HG02885 (cell line): ENCODE measurements around the gene IGSF23.
"Not testable (repeated sequence)": the region's sequence is repeated elsewhere in the genome, so short reads cannot be mapped to it uniquely, and the experiment has no call there.

Experiments
- ATAC-seq: cut with Tn5 transposase; IDR thresholded peaks from one replicate; pipeline ENCODE4 v1.9.1; 2021; ENCODE audit warnings: mild to moderate bottlenecking; ENCODE audit not compliant: unreplicated experiment, poor library complexity

Gene IGSF23

GRCh38 chr19:44658069-44658733 lies 44.8 kb downstream of the IGSF23 start:
- ATAC-seq = no peak

DNA sequence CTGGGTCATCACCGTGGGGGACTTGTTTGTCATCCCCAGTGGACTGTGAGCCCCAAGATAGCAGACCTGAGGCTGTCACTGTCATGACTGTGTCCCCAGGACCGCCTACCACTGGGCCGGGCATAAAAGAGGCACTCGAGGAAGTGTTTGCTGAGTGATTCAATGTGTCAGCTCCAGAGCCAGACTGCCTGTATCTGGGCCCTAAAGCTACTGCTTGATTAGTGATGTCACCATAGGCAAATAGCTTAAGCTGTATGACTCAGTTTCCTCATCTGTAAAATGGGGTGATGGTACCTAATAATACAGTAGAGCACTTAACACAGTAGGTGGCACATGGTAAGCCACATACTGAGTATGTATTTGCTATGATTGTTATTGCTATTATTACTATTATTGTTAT lies 46.7 kb downstream of the IGSF23 start:
- ATAC-seq = no peak

- no peak for ATAC-seq
Observed at GRCh38 chr19:44661205-44661604, 47.8 kb downstream of the IGSF23 start.

DNA sequence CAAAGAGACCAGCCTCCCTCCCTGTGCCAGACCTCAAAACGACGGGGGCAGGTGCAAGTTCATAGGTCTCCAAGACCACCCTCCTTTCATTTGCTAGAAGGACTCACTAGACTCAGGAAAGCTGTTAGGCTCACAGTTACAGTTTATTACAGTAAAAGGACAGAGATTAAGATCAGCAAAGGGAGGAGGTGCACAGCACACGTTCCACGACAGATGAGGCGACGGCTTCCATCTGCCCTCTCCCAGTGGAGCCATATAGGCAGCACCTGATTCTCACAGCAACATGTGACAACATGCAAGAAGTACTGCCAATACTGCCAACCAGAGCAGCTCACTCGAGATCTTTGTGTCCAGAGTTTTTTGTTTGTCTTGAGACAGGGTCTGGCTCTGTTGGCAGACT lies 48.5 kb downstream of the IGSF23 start:
- no peak for ATAC-seq

DNA sequence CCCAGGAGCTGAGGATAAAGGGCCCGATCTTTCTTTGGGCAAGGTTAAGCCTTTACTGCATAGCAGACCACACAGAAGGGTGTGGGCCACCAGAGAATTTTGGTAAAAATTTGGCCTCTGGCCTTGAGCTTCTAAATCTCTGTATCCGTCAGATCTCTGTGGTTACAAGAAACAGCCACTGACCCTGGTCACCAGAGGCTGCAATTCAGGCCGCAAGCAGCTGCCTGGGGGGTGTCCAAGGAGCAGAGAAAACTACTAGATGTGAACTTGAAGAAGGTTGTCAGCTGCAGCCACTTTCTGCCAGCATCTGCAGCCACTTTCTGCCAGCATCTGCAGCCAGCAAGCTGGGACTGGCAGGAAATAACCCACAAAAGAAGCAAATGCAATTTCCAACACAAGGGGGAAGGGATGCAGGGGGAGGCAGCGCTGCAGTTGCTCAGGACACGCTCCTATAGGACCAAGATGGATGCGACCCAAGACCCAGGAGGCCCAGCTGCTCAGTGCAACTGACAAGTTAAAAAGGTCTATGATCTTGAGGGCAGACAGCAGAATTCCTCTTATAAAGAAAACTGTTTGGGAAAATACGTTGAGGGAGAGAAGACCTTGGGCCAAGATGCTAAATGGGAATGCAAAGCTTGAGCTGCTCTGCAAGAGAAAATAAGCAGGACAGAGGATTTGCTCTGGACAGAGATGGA lies 49.5 kb downstream of the IGSF23 start:
- ATAC-seq = no peak

- ATAC-seq = no peak
Observed at GRCh38 chr19:44663996-44664395, 50.6 kb downstream of the IGSF23 start.

- ATAC-seq = no peak
Observed at GRCh38 chr19:44664976-44665375, 51.6 kb downstream of the IGSF23 start.

DNA sequence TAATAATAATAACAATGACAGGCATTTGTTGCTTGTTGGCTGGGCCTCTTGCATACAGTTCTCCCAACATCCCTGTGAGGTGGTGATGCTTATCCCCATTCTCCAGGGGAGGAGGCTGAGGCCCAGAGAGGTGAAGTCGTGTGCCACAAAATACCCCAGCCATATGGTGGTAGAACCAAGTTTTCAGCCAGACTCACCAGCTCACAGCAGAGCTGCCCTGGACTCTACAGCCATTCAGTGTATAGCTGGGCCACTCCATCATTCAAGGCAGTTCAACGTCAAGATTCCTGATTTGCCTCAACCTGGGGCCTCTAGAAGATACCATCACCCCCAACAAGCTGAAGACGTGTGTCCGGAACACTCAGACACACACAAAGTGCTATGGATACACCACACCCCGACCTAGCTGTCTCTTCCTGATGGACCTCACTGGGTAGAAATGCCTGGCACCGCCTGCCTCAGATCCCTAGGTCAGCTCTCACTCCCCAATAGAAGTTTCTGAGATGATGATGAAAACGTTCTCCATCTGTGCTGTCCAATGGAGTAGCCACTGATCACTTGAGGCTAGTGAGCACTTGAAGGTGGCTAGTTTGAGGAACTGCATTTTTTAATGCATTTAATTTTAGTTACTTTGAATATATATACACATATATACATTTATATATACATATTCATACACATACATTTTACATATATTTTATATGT lies 53.6 kb downstream of the IGSF23 start:
- ATAC-seq = no peak

- ATAC-seq = no peak
Observed at GRCh38 chr19:44668985-44669764, 55.8 kb downstream of the IGSF23 start.

- ATAC-seq = not testable (repeated sequence)
Observed at GRCh38 chr19:44670027-44670426, 56.7 kb downstream of the IGSF23 start.

DNA sequence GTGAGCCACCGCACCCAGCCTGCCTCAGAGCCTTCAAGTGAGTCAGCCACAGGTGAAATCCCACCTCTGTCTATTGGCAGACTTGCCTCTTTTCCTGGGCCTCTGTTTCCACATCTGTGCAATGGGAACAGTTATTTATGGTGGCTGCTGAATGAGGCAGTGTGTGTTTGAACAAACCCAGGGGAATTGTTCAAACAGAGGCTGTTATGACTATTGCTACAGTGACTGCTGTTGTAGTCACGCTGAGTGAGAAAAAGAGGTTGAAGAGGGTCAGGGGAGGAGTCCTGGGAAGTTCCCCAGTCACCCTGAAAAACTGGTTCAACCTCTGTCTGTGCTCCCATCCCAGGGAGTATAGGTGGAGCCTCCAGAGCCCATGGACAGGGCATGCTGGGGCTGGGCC lies 58.0 kb downstream of the IGSF23 start, which contains the start of gene CEACAM19:
Gene CEACAM19, plus strand, starts transcription at position 83 of the 400 bp plus-strand sequence. CDS start 450 bp downstream, outside the sequence.
- ATAC-seq = no peak

DNA sequence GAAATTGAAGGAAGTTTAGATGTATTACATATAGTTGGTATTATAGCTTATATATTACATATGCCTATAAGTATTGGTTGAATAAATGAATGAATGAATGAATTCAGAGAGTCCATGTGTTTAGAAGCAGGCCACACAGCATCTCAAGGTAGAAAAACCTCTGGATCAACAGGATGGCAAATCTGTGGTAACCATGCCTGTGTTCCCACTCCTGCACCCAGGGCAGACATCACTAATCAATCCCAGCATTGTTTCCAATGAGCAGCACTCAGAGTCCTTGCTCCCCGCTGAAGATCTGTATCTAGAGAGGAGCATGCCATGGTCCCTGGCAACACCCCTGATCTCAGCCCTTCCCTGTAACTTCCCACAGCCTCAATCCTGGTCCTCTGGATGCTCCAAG lies 58.9 kb downstream of the IGSF23 start:
- ATAC-seq = no peak

- ATAC-seq = no peak
Observed at GRCh38 chr19:44673510-44673909, 60.1 kb downstream of the IGSF23 start.

GRCh38 chr19:44675521-44675920 lies 62.2 kb downstream of the IGSF23 start:
- ATAC-seq = no peak

DNA sequence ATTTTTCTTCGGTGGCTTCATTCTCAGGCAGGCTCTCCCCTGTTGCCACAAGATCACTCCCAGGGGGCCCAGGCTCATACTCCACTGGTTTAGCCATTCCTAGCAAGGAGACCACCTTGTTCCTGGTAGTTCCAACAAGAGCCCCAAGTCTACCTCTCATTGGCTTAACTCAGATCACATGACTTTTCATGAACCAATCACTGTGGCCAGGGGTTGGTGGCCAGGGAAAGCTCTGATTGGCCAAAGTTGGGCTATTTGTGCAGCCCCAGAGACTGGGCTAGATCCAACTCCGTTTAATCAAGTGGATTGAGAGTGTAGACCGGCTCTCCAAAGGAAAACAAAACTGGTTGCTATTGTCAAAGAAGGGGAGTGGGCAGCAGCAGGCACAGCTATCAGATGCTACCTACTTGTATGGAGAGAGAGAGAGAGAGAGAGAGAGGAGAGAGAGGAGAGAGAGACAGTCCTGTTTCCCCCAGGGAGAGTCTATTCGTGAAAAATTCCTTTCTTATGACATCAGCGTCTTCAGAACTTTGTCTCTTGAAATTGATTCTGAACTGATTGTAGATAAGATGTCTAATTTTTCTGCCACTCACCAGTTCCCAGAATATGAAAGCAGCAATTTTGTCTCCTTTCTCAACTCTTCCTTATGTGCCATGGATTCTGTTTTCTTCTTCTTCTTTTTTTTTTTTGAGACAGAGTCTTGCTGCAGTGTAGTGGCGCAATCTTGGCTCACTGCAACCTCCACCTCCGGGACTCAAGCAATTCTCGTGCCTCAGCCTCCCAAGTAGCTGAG lies 63.9 kb downstream of the IGSF23 start:
- no peak for ATAC-seq

DNA sequence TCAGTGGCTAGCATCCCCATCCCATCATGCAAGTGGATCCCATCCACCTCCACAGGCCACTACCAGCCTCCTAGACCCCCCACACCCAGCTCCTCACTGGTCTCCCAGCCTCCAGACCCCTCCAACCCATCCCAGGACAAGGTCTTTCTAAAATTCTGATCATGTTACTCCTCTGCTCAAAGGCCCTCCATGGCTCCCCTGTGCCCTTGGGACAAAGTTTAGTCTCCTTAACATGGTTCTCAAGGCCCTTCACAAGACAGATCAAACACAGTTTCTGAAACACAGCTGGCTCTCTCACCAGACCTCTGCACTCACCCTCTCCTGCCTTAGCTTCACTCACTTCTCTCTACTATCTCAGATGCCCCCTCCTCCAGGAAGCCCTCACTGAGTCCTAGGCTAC lies 67.2 kb downstream of the IGSF23 start:
- ATAC-seq = no peak

- ATAC-seq = no peak
Observed at GRCh38 chr19:44681992-44682790, 68.8 kb downstream of the IGSF23 start.

GRCh38 chr19:44682807-44683206 lies 69.4 kb downstream of the IGSF23 start:
- ATAC-seq = no peak
